ENCODE results near the gene ZYG11B. TPM values are rescaled to one million over a fixed set of nuclear protein-coding genes. Genes with fewer than 3 reads are reported as not detected.
A peak's percentile ranks its signal among the peaks of the same experiment; 100 is the strongest.
"Not testable (repeated sequence)": the region's sequence is repeated elsewhere in the genome, so short reads cannot be mapped to it uniquely, and the experiment has no call there.

ZYG11B gene
- total RNA-seq, 4 donors from 2014 or later: 42.1 to 72.2 (median 52.2) TPM

- Histone ChIP-seq H3K9me3 (no peaks in the 10 kb centered on the region), H3K4me1 (peaks cover 23 to 54% (median 30%) of the 10 kb centered on the region in 4 donors), H3K4me3 (no peak overlapping the region), H3K36me3 (peaks cover 0 to 5% (median 2%) of the 10 kb centered on the region in 4 donors), H3K27me3 (no peaks in the 10 kb centered on the region), H3K27ac (replicated peaks in 1 of 4) (no peak overlapping the region)
- intact Hi-C loops (cut with DNase I): no loop called here
- no peak for DNase-seq (ENCODE audit: extremely low spot score)
- 100% methylated on average over 3 of the region's 3 CpGs for WGBS
- TF ChIP-seq CTCF (IDR thresholded peaks at IDR 0.05) (no peak), EP300 (IDR thresholded peaks at IDR 0.05) (no peak), POLR2A (IDR thresholded peaks at IDR 0.05; ENCODE audit: low read depth) (no peak), POLR2AphosphoS5 (IDR thresholded peaks at IDR 0.05) (no peak)
Observed at GRCh38 chr1:52733368-52733767, 7.1 kb downstream of the ZYG11B start.

GRCh38 chr1:52735371-52735770 lies 9.1 kb downstream of the ZYG11B start:
- DNase-seq (ENCODE audit: extremely low spot score); H3K9me3 ChIP-seq; H3K27ac ChIP-seq (replicated peaks in 1 of 4); H3K27me3 ChIP-seq; H3K36me3 ChIP-seq; intact Hi-C loops (cut with DNase I); H3K4me3 ChIP-seq: not testable (repeated sequence)
- H3K4me1 ChIP-seq: peaks cover 31 to 54% (median 37%) of the 10 kb centered on the region in 4 donors
- WGBS: 89% methylated on average over 9 of the region's 9 CpGs

DNA sequence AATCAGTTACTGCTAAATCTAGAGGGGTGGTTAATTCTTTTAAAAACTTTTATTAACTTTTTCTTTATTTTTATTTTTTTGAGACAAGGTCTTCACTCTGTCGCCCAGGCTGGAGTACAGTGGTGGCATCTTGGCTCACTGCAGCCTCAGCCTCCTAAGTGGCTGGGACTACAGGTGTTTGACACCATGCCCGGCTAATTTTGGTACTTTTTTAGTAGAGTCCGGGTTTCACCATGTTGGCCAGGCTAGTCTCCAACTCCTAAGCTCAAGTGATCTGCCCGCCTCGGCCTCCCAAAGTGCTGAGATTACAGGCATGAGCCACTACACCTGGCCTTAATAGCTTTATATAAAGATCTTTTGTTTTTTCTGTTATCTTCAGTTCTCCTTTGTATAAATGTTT lies 11.9 kb downstream of the ZYG11B start:
- H3K9me3 ChIP-seq: no peaks in the 10 kb centered on the region
- no peaks in the 10 kb centered on the region for H3K27me3 ChIP-seq
- WGBS: 65% methylated on average over 5 of the region's 5 CpGs
- no peak for DNase-seq (ENCODE audit: extremely low spot score)
- TF ChIP-seq POLR2A (IDR thresholded peaks at IDR 0.05; ENCODE audit: low read depth) (no peak), EP300 (IDR thresholded peaks at IDR 0.05) (no peak), POLR2AphosphoS5 (IDR thresholded peaks at IDR 0.05) (no peak), CTCF (IDR thresholded peaks at IDR 0.05) (no peak)
- H3K36me3 ChIP-seq: no peaks in the 10 kb centered on the region
- intact Hi-C loops (cut with DNase I): no loop called here
- peak overlapping the region in 2 of 4 donors; percentile 36 to 39 for H3K27ac ChIP-seq (replicated peaks in 1 of 4)
- H3K4me1 ChIP-seq: peaks cover 37 to 70% (median 44%) of the 10 kb centered on the region in 4 donors
- H3K4me3 ChIP-seq: no peak overlapping the region

- 67% methylated on average over 10 of the region's 10 CpGs for WGBS
Observed at GRCh38 chr1:52738893-52739292, 12.6 kb downstream of the ZYG11B start.

More at GRCh38 chr1:52738893-52739292, 12.6 kb downstream of the ZYG11B start:
- peaks cover 37 to 70% (median 44%) of the 10 kb centered on the region in 4 donors for H3K4me1 ChIP-seq
- TF ChIP-seq POLR2AphosphoS5 (IDR thresholded peaks at IDR 0.05) (no peak), POLR2A (IDR thresholded peaks at IDR 0.05; ENCODE audit: low read depth) (no peak), CTCF (IDR thresholded peaks at IDR 0.05) (no peak), EP300 (IDR thresholded peaks at IDR 0.05) (no peak)
- no peak for DNase-seq (ENCODE audit: extremely low spot score)
- H3K4me3 ChIP-seq: no peak overlapping the region
- H3K27ac ChIP-seq (replicated peaks in 1 of 4): peak overlapping the region in 2 of 4 donors; percentile 36 to 47
- no peaks in the 10 kb centered on the region for H3K27me3 ChIP-seq
- intact Hi-C loops (cut with DNase I): no loop called here
- H3K36me3 ChIP-seq: no peaks in the 10 kb centered on the region
- H3K9me3 ChIP-seq: no peaks in the 10 kb centered on the region

Measured in esophagus muscularis mucosa (tissue), 4 donors.